ENCODE data around the gene EHBP1L1.

EHBP1L1 gene

GRCh38 chr11:65583589-65583988 lies 7.7 kb downstream of the EHBP1L1 start:
- WGBS (ENCODE audit: extremely low coverage, insufficient coverage, insufficient read length): no CpG with 5 or more reads among the region's 10 CpGs
- Histone ChIP-seq H3K9ac (ENCODE audit: low read length) (no peak overlapping the region), H3K27me3 (ENCODE audit: insufficient read depth, low read length) (no peaks in the 10 kb centered on the region), H4K12ac (ENCODE audit: low read depth, low read length) (no peak overlapping the region), H3K23ac (ENCODE audit: low read length) (no peak overlapping the region), H3K18ac (ENCODE audit: low read length) (no peak overlapping the region), H3K4ac (ENCODE audit: low read depth, low read length) (no peak overlapping the region), H2BK5ac (ENCODE audit: low read depth, low read length, poor library complexity) (no peak overlapping the region), H3K4me2 (ENCODE audit: low read length) (no peak overlapping the region), H3K79me1 (ENCODE audit: low read length) (no peaks in the 10 kb centered on the region), H3K14ac (ENCODE audit: low read length) (no peak overlapping the region), H3K79me2 (ENCODE audit: control insufficient read depth, insufficient read depth, low read length, poor library complexity) (no peaks in the 10 kb centered on the region), H2BK120ac (ENCODE audit: insufficient read depth, low read length, poor library complexity) (no peak overlapping the region), H4K8ac (ENCODE audit: low read depth, low read length) (no peak overlapping the region), H2BK12ac (ENCODE audit: low read length) (no peak overlapping the region), H2AFZ (ENCODE audit: insufficient read depth, low read length, poor library complexity) (no peak overlapping the region), H3K4me1 (ENCODE audit: control insufficient read depth in 1 of 2, insufficient read depth in 2 of 2, low read length in 2 of 2) (peaks cover 0 to 3% of the 10 kb centered on the region in 2 experiments), H3K36me3 (ENCODE audit: control insufficient read depth in 1 of 2, insufficient read depth in 2 of 2, low read length in 2 of 2) (peaks cover 22 to 31% of the 10 kb centered on the region in 2 experiments), H2AK5ac (ENCODE audit: low read length) (no peak overlapping the region), H3K4me3 (ENCODE audit: low read depth, low read length) (no peak overlapping the region), H4K91ac (ENCODE audit: low read depth, low read length) (no peak overlapping the region), H3K27ac (ENCODE audit: low read depth, low read length) (no peak overlapping the region), H3K9me3 (ENCODE audit: insufficient read depth, low read depth, low read length) (no peaks in the 10 kb centered on the region)
- DNase-seq: no peak

DNA sequence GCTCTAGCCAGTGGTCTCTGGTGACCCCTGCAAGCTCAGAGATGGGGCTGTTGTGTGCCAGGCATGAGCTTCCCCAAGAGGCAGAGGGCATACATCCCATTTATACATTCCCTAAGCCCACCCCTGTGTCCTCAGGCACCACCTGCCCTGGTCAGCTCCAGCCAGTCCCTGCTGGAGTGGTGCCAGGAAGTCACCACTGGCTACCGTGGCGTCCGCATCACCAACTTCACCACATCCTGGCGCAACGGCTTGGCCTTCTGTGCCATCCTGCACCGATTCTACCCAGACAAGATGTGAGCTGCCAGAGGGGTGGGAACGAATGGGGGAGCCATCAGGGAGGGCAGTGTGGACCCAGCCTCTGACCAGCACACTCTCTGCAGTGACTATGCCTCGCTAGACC lies 8.3 kb downstream of the EHBP1L1 start:
- Histone ChIP-seq H2BK12ac (ENCODE audit: low read length) (no peak overlapping the region), H3K18ac (ENCODE audit: low read length) (no peak overlapping the region), H3K23ac (ENCODE audit: low read length) (no peak overlapping the region), H3K4me2 (ENCODE audit: low read length) (no peak overlapping the region), H3K27me3 (ENCODE audit: insufficient read depth, low read length) (no peaks in the 10 kb centered on the region), H2BK5ac (ENCODE audit: low read depth, low read length, poor library complexity) (no peak overlapping the region), H4K8ac (ENCODE audit: low read depth, low read length) (no peak overlapping the region), H2AFZ (ENCODE audit: insufficient read depth, low read length, poor library complexity) (no peak overlapping the region), H3K9me3 (ENCODE audit: insufficient read depth, low read depth, low read length) (no peaks in the 10 kb centered on the region), H3K4ac (ENCODE audit: low read depth, low read length) (no peak overlapping the region), H2BK120ac (ENCODE audit: insufficient read depth, low read length, poor library complexity) (no peak overlapping the region), H4K91ac (ENCODE audit: low read depth, low read length) (no peak overlapping the region), H3K4me1 (ENCODE audit: control insufficient read depth in 1 of 2, insufficient read depth in 2 of 2, low read length in 2 of 2) (peaks cover 0 to 3% of the 10 kb centered on the region in 2 experiments), H3K36me3 (ENCODE audit: control insufficient read depth in 1 of 2, insufficient read depth in 2 of 2, low read length in 2 of 2) (peaks cover 22 to 31% of the 10 kb centered on the region in 2 experiments), H3K4me3 (ENCODE audit: low read depth, low read length) (no peak overlapping the region), H3K79me1 (ENCODE audit: low read length) (no peaks in the 10 kb centered on the region), H3K27ac (ENCODE audit: low read depth, low read length) (no peak overlapping the region), H3K9ac (ENCODE audit: low read length) (no peak overlapping the region), H4K12ac (ENCODE audit: low read depth, low read length) (no peak overlapping the region), H3K14ac (ENCODE audit: low read length) (no peak overlapping the region), H2AK5ac (ENCODE audit: low read length) (no peak overlapping the region), H3K79me2 (ENCODE audit: control insufficient read depth, insufficient read depth, low read length, poor library complexity) (no peaks in the 10 kb centered on the region)
- no peak for DNase-seq
- no CpG with 5 or more reads among the region's 8 CpGs for WGBS (ENCODE audit: extremely low coverage, insufficient coverage, insufficient read length)

GRCh38 chr11:65584723-65585171 lies 8.9 kb downstream of the EHBP1L1 start:
- no peak overlapping the region for H3K4me3 ChIP-seq (ENCODE audit: low read depth, low read length)
- H3K14ac ChIP-seq (ENCODE audit: low read length): no peak overlapping the region
- no peak overlapping the region for H4K8ac ChIP-seq (ENCODE audit: low read depth, low read length)
- H4K12ac ChIP-seq (ENCODE audit: low read depth, low read length): no peak overlapping the region
- peaks cover 0 to 3% of the 10 kb centered on the region in 2 experiments for H3K4me1 ChIP-seq (ENCODE audit: control insufficient read depth in 1 of 2, insufficient read depth in 2 of 2, low read length in 2 of 2)
- no peak overlapping the region for H3K9ac ChIP-seq (ENCODE audit: low read length)
- no CpG with 5 or more reads among the region's 46 CpGs for WGBS (ENCODE audit: extremely low coverage, insufficient coverage, insufficient read length)
- no peaks in the 10 kb centered on the region for H3K79me1 ChIP-seq (ENCODE audit: low read length)
- H4K91ac ChIP-seq (ENCODE audit: low read depth, low read length): no peak overlapping the region
- no peak overlapping the region for H3K23ac ChIP-seq (ENCODE audit: low read length)
- H3K36me3 ChIP-seq (ENCODE audit: control insufficient read depth in 1 of 2, insufficient read depth in 2 of 2, low read length in 2 of 2): peaks cover 19 to 25% of the 10 kb centered on the region in 2 experiments
- no peak for DNase-seq
- no peaks in the 10 kb centered on the region for H3K27me3 ChIP-seq (ENCODE audit: insufficient read depth, low read length)
- no peak overlapping the region for H2AK5ac ChIP-seq (ENCODE audit: low read length)
- H3K4me2 ChIP-seq (ENCODE audit: low read length): no peak overlapping the region
- H3K9me3 ChIP-seq (ENCODE audit: insufficient read depth, low read depth, low read length): peaks cover under 1% of the 10 kb centered on the region
- no peak overlapping the region for H2BK120ac ChIP-seq (ENCODE audit: insufficient read depth, low read length, poor library complexity)
- no peak overlapping the region for H2AFZ ChIP-seq (ENCODE audit: insufficient read depth, low read length, poor library complexity)
- H3K4ac ChIP-seq (ENCODE audit: low read depth, low read length): no peak overlapping the region
- no peak overlapping the region for H2BK5ac ChIP-seq (ENCODE audit: low read depth, low read length, poor library complexity)
- no peak overlapping the region for H2BK12ac ChIP-seq (ENCODE audit: low read length)
- H3K79me2 ChIP-seq (ENCODE audit: control insufficient read depth, insufficient read depth, low read length, poor library complexity): no peaks in the 10 kb centered on the region
- H3K27ac ChIP-seq (ENCODE audit: low read depth, low read length): no peak overlapping the region
- H3K18ac ChIP-seq (ENCODE audit: low read length): no peak overlapping the region

- H2AK5ac ChIP-seq (ENCODE audit: low read length): no peak overlapping the region
- no peaks in the 10 kb centered on the region for H3K79me1 ChIP-seq (ENCODE audit: low read length)
- no peak overlapping the region for H3K9ac ChIP-seq (ENCODE audit: low read length)
- H3K14ac ChIP-seq (ENCODE audit: low read length): no peak overlapping the region
- H3K79me2 ChIP-seq (ENCODE audit: control insufficient read depth, insufficient read depth, low read length, poor library complexity): no peaks in the 10 kb centered on the region
- no peak overlapping the region for H2BK5ac ChIP-seq (ENCODE audit: low read depth, low read length, poor library complexity)
- no peak overlapping the region for H3K23ac ChIP-seq (ENCODE audit: low read length)
- H3K4me1 ChIP-seq (ENCODE audit: control insufficient read depth in 1 of 2, insufficient read depth in 2 of 2, low read length in 2 of 2): no peaks in the 10 kb centered on the region
- no peak for DNase-seq
- H3K27me3 ChIP-seq (ENCODE audit: insufficient read depth, low read length): no peaks in the 10 kb centered on the region
- H3K4me2 ChIP-seq (ENCODE audit: low read length): no peak overlapping the region
- no peak overlapping the region for H4K91ac ChIP-seq (ENCODE audit: low read depth, low read length)
- peaks cover 17 to 23% of the 10 kb centered on the region in 2 experiments for H3K36me3 ChIP-seq (ENCODE audit: control insufficient read depth in 1 of 2, insufficient read depth in 2 of 2, low read length in 2 of 2)
- no peak overlapping the region for H3K4me3 ChIP-seq (ENCODE audit: low read depth, low read length)
- no peak overlapping the region for H2BK120ac ChIP-seq (ENCODE audit: insufficient read depth, low read length, poor library complexity)
- no peak overlapping the region for H4K8ac ChIP-seq (ENCODE audit: low read depth, low read length)
- H3K4ac ChIP-seq (ENCODE audit: low read depth, low read length): no peak overlapping the region
- H3K9me3 ChIP-seq (ENCODE audit: insufficient read depth, low read depth, low read length): peaks cover 4% of the 10 kb centered on the region
- no peak overlapping the region for H2AFZ ChIP-seq (ENCODE audit: insufficient read depth, low read length, poor library complexity)
- WGBS (ENCODE audit: extremely low coverage, insufficient coverage, insufficient read length): no CpG with 5 or more reads among the region's 51 CpGs
- H3K27ac ChIP-seq (ENCODE audit: low read depth, low read length): no peak overlapping the region
- H3K18ac ChIP-seq (ENCODE audit: low read length): no peak overlapping the region
- H2BK12ac ChIP-seq (ENCODE audit: low read length): no peak overlapping the region
- H4K12ac ChIP-seq (ENCODE audit: low read depth, low read length): no peak overlapping the region
Measured at GRCh38 chr11:65585396-65586246, 9.8 kb downstream of the EHBP1L1 start.

Measured in trophoblast cell (in vitro differentiated cells and primary cell).